Neuron (in vitro differentiated cells): ENCODE results near the gene ADAM22.

Source experiments
- H2AFZ ChIP-seq: one replicate; pipeline ENCODE4 v1.6.1; 2013; ENCODE audit warnings: low read depth, mild to moderate bottlenecking, inconsistent platforms, low read length, moderate library complexity
- H3K27me3 ChIP-seq: one replicate; pipeline ENCODE4 v1.6.1; 2013; ENCODE audit warnings: low read length; ENCODE audit not compliant: insufficient read depth
- H3K36me3 ChIP-seq: one replicate; pipeline ENCODE4 v1.6.1; 2013; ENCODE audit warnings: low read length; ENCODE audit not compliant: insufficient read depth
- H3K4me1 ChIP-seq: one replicate; pipeline ENCODE4 v1.6.1; 2013; ENCODE audit warnings: low read length; ENCODE audit not compliant: insufficient read depth
- H3K4me3 ChIP-seq: 2 replicates; pipeline ENCODE4 v1.5.1; 2013; ENCODE audit warnings: mild to moderate bottlenecking, low read length, moderate library complexity
- H3K9me3 ChIP-seq: one replicate; pipeline ENCODE4 v1.6.1; 2013; ENCODE audit warnings: low read length

The ADAM22 gene

GRCh38 chr7:87984088-87984487 lies 50.0 kb downstream of the ADAM22 start:
- no peaks in the 10 kb centered on the region for H3K9me3 ChIP-seq
- no peak overlapping the region for H2AFZ ChIP-seq
- H3K36me3 ChIP-seq = no peaks in the 10 kb centered on the region
- no peaks in the 10 kb centered on the region for H3K27me3 ChIP-seq
- H3K4me1 ChIP-seq = no peaks in the 10 kb centered on the region
- no peak overlapping the region for H3K4me3 ChIP-seq

- Histone ChIP-seq H3K27me3 (no peaks in the 10 kb centered on the region), H2AFZ (no peak overlapping the region), H3K4me3 (no peak overlapping the region), H3K4me1 (no peaks in the 10 kb centered on the region), H3K9me3 (no peaks in the 10 kb centered on the region), H3K36me3 (no peaks in the 10 kb centered on the region)
These were observed 59.2 kb downstream of the ADAM22 start for GRCh38 chr7:87993269-87993668.

- H3K4me1 ChIP-seq = no peaks in the 10 kb centered on the region
- no peaks in the 10 kb centered on the region for H3K27me3 ChIP-seq
- no peak overlapping the region for H2AFZ ChIP-seq
- no peaks in the 10 kb centered on the region for H3K36me3 ChIP-seq
- H3K9me3 ChIP-seq = no peaks in the 10 kb centered on the region
- H3K4me3 ChIP-seq = no peak overlapping the region
These were observed 65.2 kb downstream of the ADAM22 start for GRCh38 chr7:87999261-87999660.

GRCh38 chr7:88001744-88002530 lies 67.9 kb downstream of the ADAM22 start:
- Histone ChIP-seq H2AFZ (no peak overlapping the region), H3K4me3 (no peak overlapping the region), H3K9me3 (no peaks in the 10 kb centered on the region), H3K4me1 (no peaks in the 10 kb centered on the region), H3K27me3 (no peaks in the 10 kb centered on the region), H3K36me3 (no peaks in the 10 kb centered on the region)

DNA sequence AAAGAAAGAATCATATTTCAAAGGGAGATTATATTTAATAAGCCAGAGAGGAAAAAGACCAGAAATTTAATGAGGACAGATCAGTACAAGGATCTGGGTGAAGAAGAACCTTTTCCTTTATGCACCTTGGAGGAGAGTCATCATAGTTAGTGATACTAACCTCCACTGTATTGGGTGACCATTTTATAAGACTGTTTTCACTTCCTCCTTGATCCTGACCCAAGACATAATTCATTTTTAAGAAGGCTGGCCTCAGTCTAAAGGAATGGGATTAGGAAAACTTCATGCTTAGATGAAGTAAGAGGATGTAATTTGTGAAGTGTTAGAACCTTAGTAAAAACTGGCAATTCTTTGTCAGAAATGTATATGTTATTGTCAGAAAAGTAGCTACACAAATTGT lies 68.6 kb downstream of the ADAM22 start:
- Histone ChIP-seq H3K9me3 (no peaks in the 10 kb centered on the region), H2AFZ (no peak overlapping the region), H3K27me3 (no peaks in the 10 kb centered on the region), H3K4me3 (no peak overlapping the region), H3K36me3 (no peaks in the 10 kb centered on the region), H3K4me1 (no peaks in the 10 kb centered on the region)

- no peak overlapping the region for H2AFZ ChIP-seq
- H3K4me3 ChIP-seq = no peak overlapping the region
- H3K4me1 ChIP-seq = no peaks in the 10 kb centered on the region
- no peaks in the 10 kb centered on the region for H3K27me3 ChIP-seq
- no peaks in the 10 kb centered on the region for H3K9me3 ChIP-seq
- no peaks in the 10 kb centered on the region for H3K36me3 ChIP-seq
These were observed 69.5 kb downstream of the ADAM22 start for GRCh38 chr7:88003581-88003980.

DNA sequence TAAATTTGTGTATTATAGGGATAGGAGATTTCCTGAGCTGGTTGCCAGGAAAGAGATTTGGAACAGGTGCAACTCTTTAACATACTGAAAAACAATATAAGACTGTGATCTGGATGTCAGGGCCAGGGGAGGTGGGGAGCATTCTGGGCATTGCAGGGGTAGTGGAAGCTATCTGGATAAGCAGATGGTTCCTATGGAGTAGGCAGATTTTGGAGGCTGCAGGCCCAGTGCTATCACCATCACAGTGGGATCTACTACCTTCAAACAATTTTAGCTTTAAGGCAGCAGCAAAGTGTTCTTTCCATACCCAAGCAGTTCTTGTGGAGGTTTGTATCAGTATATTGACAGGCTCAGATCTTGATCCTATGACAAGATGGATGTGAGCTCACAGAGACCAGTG lies 71.1 kb downstream of the ADAM22 start:
- Histone ChIP-seq H2AFZ (no peak overlapping the region), H3K9me3 (no peaks in the 10 kb centered on the region), H3K4me3 (no peak overlapping the region), H3K4me1 (no peaks in the 10 kb centered on the region), H3K36me3 (no peaks in the 10 kb centered on the region), H3K27me3 (no peaks in the 10 kb centered on the region)

DNA sequence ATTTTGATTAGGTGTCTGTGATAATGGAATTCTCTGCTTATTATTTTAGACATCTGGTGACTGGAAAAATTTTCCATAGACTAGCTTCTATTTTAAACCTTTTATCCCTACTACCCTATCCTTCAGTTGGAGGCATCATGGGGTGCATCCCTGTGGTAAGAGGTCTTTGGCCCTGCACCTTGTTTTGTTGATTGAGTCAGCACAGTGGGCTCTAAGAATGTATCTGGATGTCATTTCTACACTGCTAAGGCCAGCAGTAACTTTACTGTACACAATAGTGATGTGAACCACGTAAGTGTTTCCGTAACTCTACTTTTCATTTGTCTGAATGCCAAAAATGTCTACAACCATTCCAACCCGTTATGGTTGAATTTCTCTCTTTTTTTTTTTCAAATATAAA lies 75.6 kb downstream of the ADAM22 start:
- no peak overlapping the region for H2AFZ ChIP-seq
- no peaks in the 10 kb centered on the region for H3K4me1 ChIP-seq
- H3K36me3 ChIP-seq = no peaks in the 10 kb centered on the region
- no peak overlapping the region for H3K4me3 ChIP-seq
- no peaks in the 10 kb centered on the region for H3K9me3 ChIP-seq
- no peaks in the 10 kb centered on the region for H3K27me3 ChIP-seq

GRCh38 chr7:88012086-88012485 lies 78.0 kb downstream of the ADAM22 start:
- Histone ChIP-seq H3K27me3 (no peaks in the 10 kb centered on the region), H3K4me1 (no peaks in the 10 kb centered on the region), H2AFZ (no peak overlapping the region), H3K36me3 (no peaks in the 10 kb centered on the region), H3K9me3 (no peaks in the 10 kb centered on the region), H3K4me3 (no peak overlapping the region)

GRCh38 chr7:88013981-88014380 lies 79.9 kb downstream of the ADAM22 start:
- H3K27me3 ChIP-seq = no peaks in the 10 kb centered on the region
- no peaks in the 10 kb centered on the region for H3K36me3 ChIP-seq
- H3K4me1 ChIP-seq = no peaks in the 10 kb centered on the region
- H2AFZ ChIP-seq = no peak overlapping the region
- no peak overlapping the region for H3K4me3 ChIP-seq
- H3K9me3 ChIP-seq = no peaks in the 10 kb centered on the region

DNA sequence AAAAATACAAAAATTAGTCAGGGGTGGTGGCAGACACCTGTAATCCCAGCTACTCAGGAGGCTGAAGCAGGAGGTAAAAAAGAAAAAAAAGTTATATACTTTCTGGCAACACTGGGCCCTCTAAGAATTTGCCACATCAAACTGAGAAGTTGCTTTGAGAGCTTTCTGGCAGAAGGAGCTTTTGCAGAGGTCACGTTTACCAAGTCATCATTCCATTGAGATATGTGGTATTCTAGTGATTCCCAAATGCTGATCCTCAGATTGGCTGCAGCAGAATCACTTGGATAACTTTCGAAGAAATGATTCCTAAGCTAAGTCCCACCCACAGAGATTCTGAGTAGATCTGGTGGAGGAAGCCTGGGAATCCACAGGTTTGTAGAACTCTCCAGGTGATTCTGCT lies 80.5 kb downstream of the ADAM22 start:
- no peaks in the 10 kb centered on the region for H3K9me3 ChIP-seq
- H3K27me3 ChIP-seq = no peaks in the 10 kb centered on the region
- H3K4me1 ChIP-seq = no peaks in the 10 kb centered on the region
- no peak overlapping the region for H2AFZ ChIP-seq
- no peaks in the 10 kb centered on the region for H3K36me3 ChIP-seq
- H3K4me3 ChIP-seq = no peak overlapping the region

- Histone ChIP-seq H3K4me1 (no peaks in the 10 kb centered on the region), H3K4me3 (no peak overlapping the region), H3K36me3 (no peaks in the 10 kb centered on the region), H3K27me3 (no peaks in the 10 kb centered on the region), H3K9me3 (no peaks in the 10 kb centered on the region), H2AFZ (no peak overlapping the region)
These were observed 81.3 kb downstream of the ADAM22 start for GRCh38 chr7:88015309-88015708.

- H3K4me1 ChIP-seq = no peaks in the 10 kb centered on the region
- no peaks in the 10 kb centered on the region for H3K36me3 ChIP-seq
- no peaks in the 10 kb centered on the region for H3K27me3 ChIP-seq
- no peak overlapping the region for H3K4me3 ChIP-seq
- H3K9me3 ChIP-seq = no peaks in the 10 kb centered on the region
- no peak overlapping the region for H2AFZ ChIP-seq
These were observed 84.5 kb downstream of the ADAM22 start for GRCh38 chr7:88018501-88018900.
